Activated naive CD4-positive, alpha-beta T cell treated with anti-CD3 and anti-CD28 coated beads, Interleukin-2, amount 50 U/mL, for 16 hours (primary cell): Measurements from ENCODE around the gene NUDT3.
"Not testable (repeated sequence)": the region's sequence is repeated elsewhere in the genome, so short reads cannot be mapped to it uniquely, and the experiment has no call there.

Source experiments
- DNase-seq: peaks from one replicate; pipeline ENCODE4 v3.0.0-alpha.2; 2020

Gene NUDT3

DNA sequence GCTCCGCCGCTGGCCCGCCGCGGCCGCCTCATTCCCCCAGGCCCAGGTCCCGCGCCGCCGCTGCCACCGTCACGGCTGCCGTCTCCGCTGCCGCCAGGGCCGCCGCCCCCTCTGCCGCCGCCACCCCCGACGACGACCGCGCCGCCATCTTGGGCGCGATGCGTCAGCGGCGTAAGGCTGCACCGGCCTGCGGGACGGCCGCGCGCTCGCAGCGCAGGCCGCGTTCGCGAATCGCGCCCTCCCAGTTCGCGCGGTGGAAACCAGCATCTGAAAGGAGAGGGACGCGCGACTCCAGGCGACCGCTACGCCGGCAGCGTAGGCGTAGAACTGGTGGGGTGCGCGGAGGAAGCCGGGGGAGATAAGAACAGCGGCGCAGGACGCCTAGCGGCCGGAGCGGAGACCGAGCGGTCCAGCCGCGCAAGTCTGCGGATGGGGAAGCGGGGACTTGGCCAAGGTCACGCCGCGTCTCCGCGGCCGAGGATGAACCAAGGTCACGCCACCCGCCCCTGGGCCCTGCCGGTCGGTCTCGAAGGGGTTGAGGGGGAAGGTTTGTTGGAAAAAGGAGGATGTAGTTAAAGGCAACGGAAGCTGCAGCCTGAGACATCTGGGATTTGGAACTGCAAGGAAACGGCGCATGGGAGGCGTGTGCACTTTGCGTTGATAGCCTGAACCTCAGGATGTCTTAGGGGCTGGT lies at the start of gene NUDT3:
NUDT3 (minus strand) TSS at position 173 of the 694 bp plus-strand sequence. CDS start 307 bp downstream, outside the sequence.
- DNase-seq = peak; percentile 91

DNA sequence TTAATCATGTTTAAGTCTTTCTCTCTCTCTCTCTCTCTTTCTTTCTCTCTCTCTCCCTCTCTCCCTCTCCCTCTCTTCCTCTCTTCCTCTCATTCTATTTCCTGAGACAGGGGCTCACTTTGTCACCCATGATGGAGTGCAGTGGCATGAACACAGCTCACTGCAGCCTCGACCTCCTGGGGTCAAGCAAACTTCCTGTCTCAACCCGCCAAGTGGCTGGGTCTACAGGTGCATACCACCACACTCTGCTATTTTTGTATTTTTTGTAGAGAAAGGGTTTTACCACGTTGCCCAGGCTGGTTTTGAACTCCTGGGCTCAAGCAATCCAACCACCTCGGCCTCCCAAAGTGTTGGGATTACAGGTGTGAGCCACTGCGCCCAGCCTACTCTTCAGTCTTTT lies 49.1 kb upstream of the NUDT3 start:
- no peak for DNase-seq

DNA sequence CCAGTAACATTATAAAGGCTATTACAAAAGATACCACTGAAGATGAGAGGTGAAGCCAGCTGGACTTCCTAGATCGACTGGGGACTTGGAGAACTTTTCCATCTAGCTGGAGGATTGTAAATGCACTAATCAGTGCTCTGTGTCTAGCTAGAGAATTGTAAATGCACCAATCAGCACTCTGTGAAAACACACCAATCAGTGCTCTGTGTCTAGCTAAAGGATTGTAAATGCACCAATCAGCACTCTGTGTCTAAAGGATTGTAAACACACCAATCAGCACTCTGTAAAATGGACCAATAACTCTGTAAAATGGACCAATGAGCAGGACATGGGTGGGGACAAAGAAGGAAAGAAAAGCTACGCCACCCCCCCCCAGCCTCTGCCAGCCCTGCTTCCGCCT lies 47.0 kb upstream of the NUDT3 start:
- DNase-seq = no peak

DNA sequence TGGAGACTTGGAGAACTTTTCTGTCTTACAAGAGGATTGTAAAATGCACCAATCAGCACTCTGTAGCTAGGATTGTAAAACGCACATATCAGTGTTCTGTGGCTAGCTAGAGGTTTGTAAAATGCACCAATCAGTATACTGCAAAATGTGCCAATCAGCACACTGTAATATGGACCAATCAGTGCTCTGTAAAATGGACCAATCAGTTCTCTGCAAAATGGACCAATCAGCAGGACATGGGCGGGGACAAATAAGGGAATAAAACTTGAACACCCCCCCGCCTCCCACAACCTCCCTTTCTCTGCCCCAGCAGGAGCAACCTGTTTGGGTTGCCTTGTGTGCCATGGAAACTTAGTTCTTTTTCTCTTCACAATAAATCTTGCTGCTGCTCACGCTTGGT lies 46.2 kb upstream of the NUDT3 start:
- DNase-seq = no peak

DNA sequence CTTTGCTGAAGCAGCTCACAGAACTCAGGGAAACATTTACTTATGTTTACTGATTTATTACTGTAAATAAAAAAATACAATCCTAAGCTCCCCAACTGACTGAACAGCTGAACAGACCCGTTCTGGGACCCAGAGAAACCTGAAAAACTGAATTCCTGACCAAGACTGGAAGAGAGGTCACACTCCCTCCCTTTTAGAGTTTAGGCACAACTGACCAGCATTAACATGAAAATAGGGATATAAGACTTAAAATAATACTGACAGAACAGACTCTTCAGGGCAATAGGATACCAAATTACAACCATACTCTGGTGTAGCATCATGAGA lies 45.1 kb upstream of the NUDT3 start:
- no peak for DNase-seq

DNA sequence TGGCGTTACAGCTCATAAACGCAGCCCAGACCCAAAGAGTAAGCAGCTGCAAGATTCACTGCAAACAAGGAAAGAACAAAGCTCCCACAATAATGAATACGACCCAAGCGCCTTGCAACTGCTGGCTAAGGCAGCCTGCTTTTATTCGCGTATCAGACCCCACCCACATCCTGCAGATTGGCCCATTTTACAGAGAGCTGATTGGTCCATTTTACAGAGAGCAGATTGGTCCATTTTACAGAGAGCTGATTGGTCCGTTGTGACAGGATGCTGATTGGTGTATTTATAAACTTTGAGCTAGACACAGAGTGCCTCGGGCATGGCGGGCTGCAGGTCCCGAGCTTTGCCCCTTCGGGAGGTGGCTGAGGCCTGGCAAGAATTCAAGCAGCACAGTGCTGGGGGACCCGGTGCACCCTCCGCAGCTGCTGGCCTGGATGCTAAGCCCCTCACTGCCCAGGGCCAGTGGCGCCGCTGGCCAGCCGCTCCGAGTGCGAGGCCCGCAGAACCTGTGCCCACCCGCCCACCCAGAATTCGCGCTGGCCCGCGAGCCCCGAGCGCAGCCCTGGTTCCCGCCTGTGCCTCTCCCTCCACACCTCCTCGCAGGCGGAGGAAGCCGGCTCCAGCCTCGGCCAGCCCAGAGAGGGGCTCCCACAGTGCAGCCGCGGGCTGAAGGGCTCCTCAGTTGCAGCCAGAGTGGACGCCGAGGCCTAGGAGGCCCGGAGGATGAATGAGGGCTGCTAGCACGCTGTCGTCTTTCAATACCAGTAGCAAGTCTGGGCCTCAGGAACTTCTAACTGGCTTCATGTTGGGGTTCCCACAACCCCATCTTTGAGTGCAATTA lies 44.6 kb upstream of the NUDT3 start:
- no peak for DNase-seq

DNA sequence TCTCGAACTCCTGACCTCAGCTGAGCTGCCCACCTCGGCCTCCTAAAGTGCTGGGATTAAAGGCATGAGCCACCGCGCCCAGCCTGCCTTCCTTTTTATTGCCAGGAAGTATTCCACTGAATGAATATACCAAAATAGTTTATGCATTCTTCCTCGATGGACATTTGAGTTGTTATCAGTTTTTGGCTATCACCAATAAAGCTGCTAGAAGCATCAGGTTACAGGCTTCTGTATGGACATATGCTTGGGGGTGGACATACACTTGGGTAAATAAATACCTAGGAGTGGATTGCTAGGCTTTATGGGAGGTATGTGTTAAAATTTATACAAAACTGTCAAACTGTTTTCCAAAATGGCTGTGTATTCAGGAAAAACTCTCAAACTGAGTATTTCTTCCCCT lies 43.4 kb upstream of the NUDT3 start:
- no peak for DNase-seq

DNA sequence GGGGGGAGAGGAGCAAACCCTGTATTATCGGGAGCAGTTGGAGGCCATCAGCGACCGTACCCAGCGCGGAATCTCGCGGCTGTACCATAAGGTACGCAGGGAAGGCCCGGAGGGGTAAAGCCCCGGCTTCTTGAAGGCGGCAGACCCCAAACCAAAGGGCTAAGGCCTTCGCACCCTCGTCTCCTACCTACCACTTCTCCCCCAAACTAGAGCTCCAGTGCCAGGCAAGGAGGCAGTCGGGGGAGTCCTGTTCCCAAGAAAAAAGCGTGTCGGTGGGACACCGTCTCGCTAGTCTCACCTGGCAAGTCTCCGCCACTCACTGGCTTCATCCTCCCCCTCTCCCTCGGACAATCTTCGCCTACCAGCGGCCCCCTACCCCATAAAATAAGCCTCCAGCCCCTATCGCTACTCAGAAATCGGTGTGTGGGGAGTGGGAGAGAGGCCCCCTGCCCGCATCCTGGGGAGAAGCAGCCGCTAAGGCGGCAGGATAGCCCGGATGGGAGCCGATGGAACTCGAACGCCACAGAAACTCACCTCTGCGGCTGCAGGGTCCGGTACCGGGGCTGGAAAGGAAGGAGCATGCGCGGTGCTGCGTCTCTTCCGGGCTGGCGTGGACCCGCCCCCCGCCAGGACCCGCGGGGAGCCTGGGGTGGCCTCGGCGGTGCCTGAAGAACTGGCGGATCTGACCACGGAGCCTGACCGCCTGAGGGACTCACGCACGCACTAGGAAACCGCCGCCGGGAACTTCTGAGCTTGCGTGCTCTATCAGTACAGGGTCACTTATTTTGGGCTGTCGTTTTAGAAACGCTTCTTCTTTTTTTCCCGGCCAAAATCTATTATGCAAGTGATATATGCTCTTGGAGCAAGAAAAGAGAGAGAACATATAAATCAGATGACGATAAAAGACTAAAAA lies 33.3 kb upstream of the NUDT3 start, which contains the start of gene RPS10:
RPS10 (minus strand) TSS at position 572 of the 913 bp plus-strand sequence. CDS start 848 bp downstream, outside the sequence.
- peak; percentile 92 for DNase-seq

DNA sequence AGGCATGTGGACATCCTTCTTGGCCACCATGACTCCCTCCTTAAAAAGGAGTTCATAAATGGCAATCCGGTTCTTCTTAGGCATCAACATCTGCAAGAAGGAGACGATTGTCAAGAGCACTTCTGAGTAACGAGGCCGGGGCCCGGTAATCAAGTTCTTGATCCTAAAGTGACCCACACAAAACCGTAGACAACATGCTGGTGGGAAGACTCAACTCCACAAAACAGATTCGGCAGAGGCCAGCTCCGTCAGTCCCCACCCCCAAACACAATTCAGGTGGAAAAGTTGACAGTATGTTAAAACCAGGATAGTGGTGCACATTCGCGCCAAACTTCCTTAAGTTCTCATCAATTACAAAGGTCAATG lies 32.6 kb upstream of the NUDT3 start:
- DNase-seq = no peak

DNA sequence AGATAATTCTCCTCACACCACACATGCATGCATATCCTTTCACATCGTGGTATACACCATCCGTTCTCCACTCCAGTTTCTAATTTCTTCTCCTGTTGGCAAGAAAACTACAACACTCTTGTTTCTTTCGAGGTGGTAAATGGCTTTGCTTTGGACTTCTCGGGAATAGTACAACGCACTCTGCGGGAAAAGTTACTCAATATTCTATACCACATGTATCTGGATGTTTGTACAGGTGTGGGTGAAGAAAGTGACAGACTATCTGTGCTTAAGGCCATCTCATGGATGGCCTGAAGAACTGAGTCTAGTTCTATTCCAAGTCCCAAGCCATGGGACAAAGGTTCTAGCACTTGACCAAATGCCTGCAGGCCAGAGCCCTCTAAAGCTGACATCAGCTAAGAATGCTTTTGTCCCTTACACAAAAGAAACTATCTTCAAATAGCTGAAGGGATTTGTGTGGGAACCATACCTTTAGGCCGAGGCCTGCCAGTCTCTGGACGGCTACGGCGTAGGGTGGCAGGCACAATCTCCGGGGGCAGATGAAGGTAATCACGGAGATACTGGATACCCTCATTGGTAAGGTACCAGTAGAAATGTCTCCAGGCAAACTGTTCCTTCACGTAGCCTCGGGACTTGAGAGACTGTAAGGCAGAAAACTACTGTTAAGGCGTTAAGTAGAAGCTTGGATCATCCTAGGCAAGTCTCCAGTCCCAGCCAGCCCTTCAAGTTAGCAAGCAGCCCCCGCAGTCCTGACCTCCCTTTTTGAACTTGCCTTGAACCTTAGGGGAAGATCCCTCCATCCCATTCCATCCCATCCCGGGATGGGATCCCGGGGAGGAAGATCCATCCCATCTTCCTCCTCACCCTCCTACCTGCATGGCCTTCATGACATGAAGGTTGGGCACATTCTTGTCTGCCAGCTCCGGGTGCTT lies 32.0 kb upstream of the NUDT3 start:
- DNase-seq = no peak

DNA sequence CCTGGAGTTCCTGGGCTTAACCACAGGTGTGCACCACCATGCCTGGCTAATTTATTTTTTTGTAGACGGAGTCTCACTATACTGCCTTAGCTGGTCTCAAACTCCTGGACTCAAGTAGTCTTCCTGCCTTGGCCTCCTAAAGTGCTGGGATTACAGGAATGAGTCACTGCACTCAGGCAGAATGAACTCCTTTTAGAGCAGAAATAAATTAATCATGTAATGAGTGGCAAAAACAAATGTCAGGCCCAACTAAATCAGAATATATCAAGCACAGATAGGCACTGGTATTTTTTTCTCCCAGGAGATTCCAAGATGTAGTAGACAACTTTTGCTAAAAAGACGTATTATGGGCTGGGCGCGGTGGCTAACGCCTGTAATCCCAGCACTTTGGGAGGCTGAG lies 30.8 kb upstream of the NUDT3 start:
- DNase-seq = no peak

DNA sequence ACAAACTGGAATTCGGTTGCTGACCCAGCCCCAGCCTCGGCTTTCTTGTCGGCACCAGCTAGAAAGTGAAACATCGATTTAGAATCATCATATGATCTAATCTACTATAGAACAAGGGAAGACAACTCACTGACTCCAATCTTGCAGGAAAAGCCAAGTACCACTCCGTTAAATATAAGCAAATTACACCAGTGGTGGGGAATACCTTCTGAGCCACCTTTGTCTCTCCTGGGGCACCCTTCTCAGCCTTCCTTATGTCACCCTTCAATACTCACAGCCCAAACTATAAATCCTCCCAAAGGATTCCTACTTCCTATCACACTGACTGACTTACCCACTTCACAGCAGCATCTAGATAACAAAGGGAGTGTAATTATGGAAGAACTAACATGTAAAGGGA lies 25.9 kb upstream of the NUDT3 start:
- DNase-seq = no peak

DNA sequence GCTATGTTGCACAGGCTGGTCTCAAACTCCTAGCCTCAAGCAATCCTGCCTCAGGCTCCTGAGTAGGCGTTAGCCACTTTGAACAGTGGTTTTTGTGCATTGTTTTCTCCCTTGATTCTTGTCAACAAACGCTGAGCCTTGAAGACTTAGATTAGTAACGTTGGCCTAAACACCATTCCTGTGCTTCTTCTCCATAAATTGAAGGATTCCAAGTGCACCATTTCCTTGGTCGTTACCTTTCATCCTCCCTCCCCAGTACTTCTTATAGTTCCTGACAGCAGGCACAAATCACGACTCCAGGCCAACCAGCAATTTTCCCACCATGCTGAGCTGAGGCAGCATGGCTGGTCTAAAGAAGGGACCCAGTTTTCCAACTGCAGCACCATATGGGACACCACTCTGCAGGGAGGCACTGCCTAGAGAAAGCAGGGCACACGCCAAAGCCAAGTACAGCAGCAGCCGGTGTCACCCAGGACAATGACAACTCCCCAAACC lies 24.5 kb upstream of the NUDT3 start:
- DNase-seq = no peak

DNA sequence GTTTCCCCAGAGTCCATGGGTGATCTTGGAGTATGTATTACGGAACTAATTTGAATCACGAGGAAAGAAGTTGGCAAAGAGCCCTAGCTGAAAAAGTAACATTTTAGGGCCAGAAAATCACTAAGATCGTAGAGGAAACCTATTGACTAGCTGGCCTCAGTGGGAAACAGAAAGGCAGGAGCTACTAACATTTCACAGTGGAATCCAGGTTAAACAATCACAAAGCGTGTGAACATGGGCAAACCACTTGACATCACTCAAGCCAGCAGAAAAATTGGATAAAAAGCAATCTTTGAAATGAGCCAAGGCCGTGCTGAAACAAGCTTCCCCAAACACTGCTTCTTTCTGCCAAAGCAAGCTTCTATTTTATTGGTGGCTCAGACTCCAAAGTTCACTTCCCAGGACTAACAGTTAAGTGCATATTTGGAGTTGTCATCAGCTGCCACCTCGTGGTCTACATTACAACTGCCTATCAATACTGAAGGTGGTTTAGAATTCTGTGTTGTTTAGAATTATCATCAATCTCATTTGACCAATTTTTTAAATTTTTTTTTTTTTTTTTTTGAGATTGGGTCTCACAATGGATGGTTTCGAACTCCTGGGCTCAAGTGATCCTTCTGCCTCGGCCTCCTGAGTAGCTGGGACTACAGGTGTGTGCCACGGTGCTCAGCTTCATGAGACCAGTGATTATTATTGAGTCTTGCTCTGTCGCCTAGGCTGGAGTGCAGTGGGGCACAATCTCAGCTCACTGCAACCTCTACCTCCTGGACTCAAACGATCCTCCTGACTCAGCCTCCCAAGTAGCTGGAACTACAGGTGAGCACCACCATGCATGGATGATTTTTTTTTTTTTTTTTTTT lies 22.8 kb upstream of the NUDT3 start:
- DNase-seq = peak; percentile 34

DNA sequence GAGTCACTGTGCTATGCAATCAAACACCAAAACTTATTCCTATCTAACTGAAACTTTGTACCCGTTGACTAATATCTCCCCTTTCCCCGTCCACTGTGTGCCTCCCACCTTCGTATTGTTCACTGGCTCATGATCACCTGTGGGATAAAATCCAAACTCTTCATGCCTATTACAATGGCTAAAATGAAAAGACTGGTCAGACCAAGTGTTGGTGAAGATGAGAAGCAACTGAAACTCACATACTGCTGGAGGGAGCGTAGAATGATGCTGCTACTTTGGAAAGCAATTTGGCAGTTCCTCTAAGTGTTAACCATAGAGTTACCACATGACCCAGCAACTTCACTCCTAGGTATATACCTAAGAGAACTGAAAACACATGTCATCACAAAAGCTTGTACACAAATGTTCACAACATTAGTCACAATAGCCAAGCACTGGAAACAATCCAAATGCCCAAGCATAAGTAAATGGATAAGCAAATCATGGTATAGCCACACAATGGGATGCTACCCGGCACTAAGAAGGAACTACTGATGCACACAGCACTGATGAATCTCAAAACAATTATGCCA lies 20.3 kb upstream of the NUDT3 start:
- DNase-seq = no peak

DNA sequence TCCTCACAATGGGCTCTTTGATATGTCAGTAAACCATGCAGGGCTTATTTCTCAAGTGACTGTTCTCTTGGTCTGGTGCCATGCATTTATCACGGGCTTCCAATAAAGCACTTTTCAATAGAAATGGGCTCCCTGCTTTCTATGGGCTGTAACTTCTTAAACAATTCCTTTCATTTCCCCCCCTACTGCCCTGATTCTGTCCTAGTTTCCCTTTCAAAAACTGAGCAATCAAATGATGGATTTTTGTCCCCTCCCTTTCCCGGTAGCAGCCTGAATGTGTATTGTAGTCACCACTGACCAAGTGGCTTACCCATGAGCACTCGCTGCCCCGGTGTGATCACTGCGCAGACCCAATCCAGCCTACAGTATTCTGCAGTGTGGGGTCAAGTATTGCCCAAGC lies 19.5 kb upstream of the NUDT3 start:
- DNase-seq = no peak

DNA sequence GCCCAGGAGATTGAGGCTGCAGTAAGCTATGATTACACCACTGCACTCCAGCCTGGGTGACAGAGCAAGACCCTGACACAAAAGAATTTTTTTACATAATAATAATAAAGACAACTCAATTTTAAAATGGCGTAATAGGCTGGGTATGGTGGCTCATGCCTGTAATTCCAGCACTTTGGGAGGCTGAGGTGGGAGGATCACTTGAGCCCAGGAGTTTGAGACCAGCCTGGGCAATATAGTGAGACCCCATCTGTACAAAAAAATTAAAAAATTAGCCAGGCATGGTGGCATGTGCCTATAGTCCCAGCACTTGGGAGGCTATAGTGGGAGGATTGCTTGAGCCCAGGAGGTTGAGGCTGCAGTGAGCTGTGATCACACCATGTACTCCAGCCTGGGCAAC lies 15.4 kb upstream of the NUDT3 start:
- not testable (repeated sequence) for DNase-seq

DNA sequence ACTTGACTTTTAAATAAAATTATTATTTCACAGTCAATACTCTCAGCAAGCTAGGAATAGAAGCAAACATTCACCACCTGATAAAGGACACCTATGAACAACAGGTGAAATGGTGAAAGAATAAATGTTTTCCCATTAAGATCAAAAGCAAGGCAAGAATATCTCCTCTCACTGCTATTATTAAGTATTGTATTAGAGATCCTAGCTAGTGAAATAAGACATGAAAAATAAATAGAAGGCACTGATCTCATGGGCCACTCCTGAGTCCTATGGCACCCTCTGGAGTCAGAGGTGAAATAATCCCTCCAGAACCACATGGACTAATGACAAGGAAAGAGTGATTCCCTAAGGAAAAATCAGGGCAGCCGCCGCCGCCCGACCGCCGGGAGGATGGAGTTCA lies 4.0 kb upstream of the NUDT3 start:
- DNase-seq = no peak

DNA sequence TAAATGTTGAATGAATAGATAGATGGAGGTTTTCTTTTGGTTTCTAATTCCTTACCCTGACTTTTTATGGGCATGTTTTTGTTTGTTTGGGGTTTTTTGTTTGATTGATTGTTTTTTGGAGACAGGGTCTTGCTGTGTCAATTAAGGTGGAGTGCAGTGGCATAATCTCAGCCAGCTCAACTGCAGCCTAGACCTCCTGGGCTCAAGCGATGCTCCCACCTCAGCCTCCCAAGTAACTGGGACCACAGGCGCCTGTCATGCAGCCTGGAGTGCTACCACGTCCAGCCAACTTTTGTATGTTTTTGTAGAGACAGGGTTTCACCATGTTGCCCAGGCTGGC lies 1.5 kb upstream of the NUDT3 start:
- no peak for DNase-seq

DNA sequence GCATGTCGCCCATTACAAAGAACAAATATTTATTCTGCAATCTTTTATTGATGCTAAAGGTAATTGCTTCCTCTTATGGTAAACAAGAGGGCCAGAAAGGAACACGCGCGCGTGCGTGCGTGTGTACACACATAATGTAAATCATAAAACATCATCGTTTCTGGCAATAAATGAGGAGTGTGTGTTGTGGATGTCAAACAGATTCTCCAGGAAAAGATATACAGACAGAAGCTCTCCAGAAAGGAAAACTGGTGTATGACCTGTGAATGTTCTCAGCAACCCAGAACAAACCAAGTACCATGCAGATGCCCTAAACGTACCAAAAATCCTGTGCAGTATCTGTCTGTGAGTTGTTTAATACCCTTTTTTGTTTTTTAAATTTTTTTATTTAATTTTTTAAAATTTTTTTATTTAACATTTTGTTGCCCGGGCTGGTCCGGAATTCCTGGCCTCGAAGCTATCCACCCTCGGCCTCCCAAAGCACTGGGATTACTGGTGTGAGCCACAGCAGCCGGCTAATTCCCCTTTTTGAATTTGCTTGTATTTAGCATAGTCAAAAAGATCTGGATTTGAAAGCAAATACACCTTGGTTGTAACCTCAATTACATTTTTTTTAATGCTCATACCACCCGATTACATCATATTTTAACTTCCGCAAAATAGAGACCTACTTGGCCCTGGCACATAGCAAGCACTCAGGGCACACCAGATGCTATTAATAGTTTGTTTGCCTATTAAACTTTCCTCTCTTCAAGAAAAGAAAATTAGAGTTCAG lies 909 bp upstream of the NUDT3 start:
- peak; percentile 23 for DNase-seq
